K562 (cell line): ENCODE data around the gene NHS. TPM values are rescaled to one million over a fixed set of nuclear protein-coding genes. Genes with fewer than 3 reads are reported as not detected.

ENCODE experiments used
- ATAC-seq: fragments of 200-7000 bp; cut with Tn5 transposase; 3 replicates; pipeline ENCODE4 v1.9.1; 2020; ENCODE audit warnings: moderate library complexity
- BruUV-seq: library from RNA; stranded (reverse); fragments of 400-500 nt; replicated peaks from 2 replicates; lab custom pipeline; 2021; lab: Mats Ljungman, UMichigan
- CTCF ChIA-PET: fragments of 300-600 bp; formaldehyde crosslinking; extraction: SDS; loops from one replicate; lab custom pipeline; 2021; ENCODE audit warnings: low intra/inter-chr PET ratio; lab: Yijun Ruan, JAX
- POLR2A ChIA-PET: fragments of 300-600, 350-650 bp; sonication (Branson Sonifier 250); formaldehyde crosslinking; extraction: SDS; loops from one replicate; lab custom pipeline; 2021; ENCODE audit warnings: antibody characterized with exemption, inconsistent platforms; lab: Yijun Ruan, JAX
- DNase-seq, 4 experiments: peaks; one replicate each; pipeline versions ENCODE4 v3.0.0 to v3.0.0-alpha.2; 2011 to 2018; ENCODE audit warnings: low spot score in 3 of 4, mixed read lengths in 3 of 4; ENCODE audit errors: extremely low read depth in 1 of 4
- FAIRE-seq: peaks from 2 replicates; lab custom pipeline; 2011; peaks lifted over from hg19 to GRCh38; lab: Jason Lieb, UNC
- H2AFZ ChIP-seq: 2 replicates; pipeline ENCODE4 v1.6.0; 2011; ENCODE audit warnings: low read depth, low read length, control low read depth, inconsistent platforms
- H3K27ac ChIP-seq: fragments of 200-600 bp; 3 replicates; pipeline ENCODE4 v1.8.0; 2011; ENCODE audit warnings: low read depth, mild to moderate bottlenecking, control low read depth, inconsistent platforms, low read length, moderate library complexity, mixed read lengths; ENCODE audit errors: extremely low read depth
- H3K27me3 ChIP-seq, 2 experiments: fragments of 300-600 bp in 1 of 2; 2 replicates in 1 of 2; 3 replicates in 1 of 2; pipeline versions ENCODE4 v1.6.0 to v1.8.0; 2011; ENCODE audit warnings: inconsistent platforms in 2 of 2, low read length in 2 of 2, mild to moderate bottlenecking in 1 of 2, mixed read lengths in 1 of 2, moderate library complexity in 1 of 2; ENCODE audit not compliant: control insufficient read depth in 2 of 2, insufficient read depth in 2 of 2
- H3K36me3 ChIP-seq: fragments of 300-600 bp; 3 replicates; pipeline ENCODE4 v1.8.0; 2011; ENCODE audit warnings: mild to moderate bottlenecking, low read length, inconsistent platforms; ENCODE audit not compliant: control insufficient read depth, insufficient read depth
- H3K4me1 ChIP-seq, 2 experiments: fragments of 200-600 bp in 1 of 2; replicated peaks in 1 of 2; 2 replicates in 1 of 2; 3 replicates in 1 of 2; pipeline versions ENCODE4 v1.5.1 to v1.8.0; 2011; ENCODE audit warnings: inconsistent platforms in 2 of 2, low read length in 2 of 2, mild to moderate bottlenecking in 1 of 2, mixed read lengths in 1 of 2, moderate library complexity in 1 of 2; ENCODE audit not compliant: control insufficient read depth in 2 of 2, insufficient read depth in 2 of 2
- H3K4me2 ChIP-seq: 2 replicates; pipeline ENCODE4 v1.6.1; 2011; ENCODE audit warnings: low read length, control low read depth, inconsistent platforms, mixed read lengths; ENCODE audit not compliant: insufficient read depth
- H3K4me3 ChIP-seq: fragments of 200-600 bp; sonication (generic), shearing (Covaris generic); 2 replicates; pipeline ENCODE4 v1.5.1; 2016; ENCODE audit warnings: control low read depth, inconsistent platforms
- H3K79me2 ChIP-seq: fragments of 200-600 bp; 3 replicates; pipeline ENCODE4 v1.8.0; 2011; ENCODE audit warnings: low read length, inconsistent platforms; ENCODE audit not compliant: control insufficient read depth, insufficient read depth
- H3K9ac ChIP-seq, 2 experiments: 2 replicates each; pipeline versions ENCODE4 v1.6.0 to v1.6.1; 2011; ENCODE audit warnings: low read depth in 2 of 2, low read length in 2 of 2, control low read depth in 1 of 2, inconsistent platforms in 1 of 2, mild to moderate bottlenecking in 1 of 2, mixed read lengths in 1 of 2; ENCODE audit not compliant: insufficient read depth in 1 of 2
- H3K9me1 ChIP-seq: one replicate; pipeline ENCODE4 v1.6.0; 2011; ENCODE audit warnings: inconsistent platforms, mild to moderate bottlenecking, low read length, moderate library complexity; ENCODE audit not compliant: control insufficient read depth, insufficient read depth
- H3K9me3 ChIP-seq: replicated peaks from 2 replicates; pipeline ENCODE4 v1.5.1; 2011; ENCODE audit warnings: low read depth, low read length, inconsistent platforms; ENCODE audit not compliant: control insufficient read depth, insufficient read depth
- H4K20me1 ChIP-seq: replicated peaks from 2 replicates; pipeline ENCODE4 v1.6.1; 2011; ENCODE audit warnings: low read length, inconsistent platforms, mixed read lengths; ENCODE audit not compliant: control insufficient read depth, insufficient read depth
- CGGBP1 ChIP-seq: fragments of 250-450 bp; sonication (Bioruptor Pico); IDR thresholded peaks from 2 replicates; pipeline ENCODE4 v1.9.0; 2021; ENCODE audit warnings: mild to moderate bottlenecking
- CREB1 ChIP-seq, 2 experiments: sonication (generic) in 1 of 2; formaldehyde crosslinking in 1 of 2; IDR thresholded peaks; 2 replicates each; pipeline versions ENCODE4 v1.6.1 to v1.8.0; 2012 to 2022; ENCODE audit warnings: inconsistent platforms in 1 of 2, mild to moderate bottlenecking in 1 of 2, missing genetic modification reagents in 1 of 2, moderate library complexity in 1 of 2
- DPF2 ChIP-seq: fragments of 450-650 bp; IDR thresholded peaks from 2 replicates; pipeline ENCODE4 v1.6.1; 2016
- ELK1 ChIP-seq: sonication (generic); formaldehyde crosslinking; IDR thresholded peaks from 2 replicates; pipeline ENCODE4 v1.8.1; 2022; ENCODE audit warnings: missing genetic modification reagents
- JUN ChIP-seq, 2 experiments: sonication (generic) in 1 of 2; formaldehyde crosslinking in 1 of 2; IDR thresholded peaks; 2 replicates each; pipeline versions ENCODE4 v1.6.1 to v1.8.0; 2012 to 2022; ENCODE audit warnings: borderline replicate concordance in 2 of 2, mild to moderate bottlenecking in 2 of 2, improper control_type of control experiment in 1 of 2, low read depth in 1 of 2, low read length in 1 of 2, missing genetic modification reagents in 1 of 2
- SNAPC5 ChIP-seq: fragments of 250-450 bp; sonication (Bioruptor Pico); IDR thresholded peaks from 2 replicates; pipeline ENCODE4 v1.8.0; 2021; ENCODE audit warnings: moderate library complexity, mild to moderate bottlenecking, inconsistent platforms
- SNRNP70 ChIP-seq: fragments of 200-400 bp; formaldehyde crosslinking; optimal IDR thresholded peaks from 2 replicates; pipeline ENCODE3; 2017; ENCODE audit warnings: low read depth, low read length
- SPI1 ChIP-seq: IDR thresholded peaks from 2 replicates; pipeline ENCODE4 v1.6.1; 2011; ENCODE audit warnings: low read depth, low read length, control low read depth, borderline replicate concordance
- WGBS: fragments of 100-300 bp; shearing (Covaris generic); methylation state at CpG from one replicate; pipeline ENCODE4 v1.1.6; 2016; ENCODE audit warnings: low coverage, mixed read lengths; ENCODE audit not compliant: insufficient coverage; ENCODE audit errors: missing lambda C conversion rate; 5-methylcytosine and 5-hydroxymethylcytosine counted together
- in situ Hi-C: fragments of 300-500 bp; cut with MboI; formaldehyde crosslinking; loops from 4 replicates; pipeline ENCODE4 v1.15.0; 2018; ENCODE audit warnings: inconsistent platforms, mixed read lengths
- intact Hi-C: fragments of 100-400 bp; cut with micrococcal nuclease; formaldehyde crosslinking; loops from 2 replicates; pipeline ENCODE4 v1.14.2; 2022
- polyA plus RNA-seq, 8 experiments: library from polyadenylated mRNA; depleted of rRNA in 4 of 8; stranded (reverse) in 5 of 8; unstranded in 3 of 8; fragments of >200 nt; fragmentation: Nextera tagmentation in 2 of 8; fragmentation: Illumina TruSeq in 1 of 8; extraction: Ambion mirVana in 2 of 8; extraction: Trizol in 1 of 8; gene quantifications; 2 replicates each; pipeline versions ENCODE4 v1.2.1 to v1.2.3, GENCODE V29; 2011 to 2014; ENCODE audit warnings: inconsistent platforms in 1 of 8, missing spikeins in 1 of 8
- total RNA-seq, 7 experiments: library from RNA; depleted of rRNA in 6 of 7; stranded (reverse); fragments of >200 nt in 6 of 7; fragmentation: Illumina TruSeq in 2 of 7; extraction: Trizol in 2 of 7; gene quantifications; 2 replicates each; pipeline versions ENCODE4 v1.2.1 to v1.2.3, GENCODE V29; 2011 to 2021; ENCODE audit warnings: low replicate concordance in 1 of 7

NHS gene
- total and polyA plus RNA-seq, 9 of the 15 experiments (the other 6 are each of a cell fraction or from before 2014, with no cell fraction given): 0.02 TPM; not detected in 8

GRCh38 chrX:17521871-17522693, 147.1 kb downstream of the NHS start:
- 2% methylated on average over 5 of the region's 16 CpGs for WGBS
- no peaks in the 10 kb centered on the region for H3K79me2 ChIP-seq
- no peaks in the 10 kb centered on the region for H3K9me3 ChIP-seq
- no peak overlapping the region for H2AFZ ChIP-seq
- H4K20me1 ChIP-seq: no peaks in the 10 kb centered on the region
- DNase-seq (peak; percentile 1 to 11 (median 9)), ATAC-seq (no peak), FAIRE-seq (no peak)
- H3K4me3 ChIP-seq: no peak overlapping the region
- no TSS peak for BruUV-seq
- in situ Hi-C loops: no loop called here
- POLR2A ChIA-PET: interaction anchor here (0.6 kb wide), 1 partner anchor 28 kb away, joined by 3 read pairs; no protein-coding TSS in a partner anchor
- H3K27ac ChIP-seq: no peak overlapping the region
- CTCF ChIA-PET: no interaction called here
- no peak overlapping the region for H3K9ac ChIP-seq
- TF ChIP-seq CGGBP1 (no peak), JUN (IDR thresholded peaks at IDR 0.05; ENCODE audit: borderline replicate concordance, low read depth, low read length) (no peak), JUN (CRISPR knock-in tag; IDR thresholded peaks at IDR 0.05; ENCODE audit: borderline replicate concordance) (no peak), DPF2 (no peak), CREB1 (IDR thresholded peaks at IDR 0.05) (no peak), CREB1 (CRISPR knock-in tag; IDR thresholded peaks at IDR 0.05) (no peak), SNAPC5 (CRISPR knock-in tag) (no peak), ELK1 (no peak), SNRNP70 (no peak), SPI1 (no peak)
- intact Hi-C loops: no loop called here
- no peaks in the 10 kb centered on the region for H3K9me1 ChIP-seq
- H3K27me3 ChIP-seq: peaks cover 0 to 5% of the 10 kb centered on the region in 2 experiments; a peak in 1 of 5 replicates
- H3K4me1 ChIP-seq: no peaks in the 10 kb centered on the region
- H3K36me3 ChIP-seq: no peaks in the 10 kb centered on the region
- no peak overlapping the region for H3K4me2 ChIP-seq
